Measurements from ENCODE around the gene IGF1R.

Gene IGF1R

DNA sequence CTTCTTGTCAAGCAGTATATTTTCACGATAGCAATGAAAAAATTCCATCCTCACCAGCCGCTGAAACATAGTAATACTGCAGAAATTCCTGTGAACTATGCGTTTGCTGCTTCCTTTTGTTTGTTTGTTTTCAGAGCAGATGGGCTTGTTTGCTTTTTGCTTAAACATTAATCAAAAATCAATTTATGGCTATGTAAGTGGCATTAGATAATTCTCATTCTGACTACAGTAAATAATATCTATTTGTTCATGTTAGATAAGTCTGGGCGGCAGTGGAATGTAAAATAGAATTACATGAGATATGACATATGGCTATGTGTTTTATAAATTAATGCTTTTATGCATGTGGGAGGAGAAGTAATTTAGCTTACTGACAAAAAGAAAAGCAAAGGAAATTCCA, 195.5 kb downstream of the IGF1R start:
- Mint-ChIP-seq H3K36me3 (peaks cover 3% of the 10 kb centered on the region), H3K9me3 (ENCODE audit: low read depth) (no peaks in the 10 kb centered on the region), H3K27ac (peak overlapping the region; percentile 35), H3K4me1 (ENCODE audit: low read depth) (peaks cover 43% of the 10 kb centered on the region), H3K27me3 (no peaks in the 10 kb centered on the region), H3K4me3 (no peak overlapping the region)

DNA sequence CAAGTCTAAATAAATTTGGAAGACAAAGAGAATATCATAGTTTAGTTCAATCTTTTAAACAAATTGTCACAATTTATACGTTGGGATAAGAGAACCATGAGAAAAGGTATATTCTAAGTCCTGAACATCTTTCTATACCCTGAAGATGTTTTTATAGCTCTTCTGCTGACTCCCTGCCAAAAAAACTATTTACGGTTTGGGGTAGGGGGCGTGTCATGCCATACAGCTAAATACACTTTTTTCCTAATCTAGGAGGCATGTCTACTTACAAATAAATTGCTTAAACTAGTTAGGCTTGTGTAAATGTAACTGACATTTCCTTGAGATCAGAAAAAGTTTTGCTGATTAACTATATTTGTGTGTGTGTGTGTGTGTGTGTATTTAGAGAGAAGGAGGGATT, 195.9 kb downstream of the IGF1R start:
- Mint-ChIP-seq H3K36me3 (peaks cover 3% of the 10 kb centered on the region), H3K4me1 (ENCODE audit: low read depth) (peaks cover 43% of the 10 kb centered on the region), H3K4me3 (no peak overlapping the region), H3K9me3 (ENCODE audit: low read depth) (no peaks in the 10 kb centered on the region), H3K27me3 (no peaks in the 10 kb centered on the region), H3K27ac (peak overlapping the region; percentile 35)

GRCh38 chr15:98845138-98845884, 197.0 kb downstream of the IGF1R start:
- H3K4me1 Mint-ChIP-seq (ENCODE audit: low read depth) = peaks cover 47% of the 10 kb centered on the region
- peaks cover 3% of the 10 kb centered on the region for H3K36me3 Mint-ChIP-seq
- no peaks in the 10 kb centered on the region for H3K9me3 Mint-ChIP-seq (ENCODE audit: low read depth)
- peak overlapping the region; percentile 56 for H3K27ac Mint-ChIP-seq
- no peaks in the 10 kb centered on the region for H3K27me3 Mint-ChIP-seq
- H3K4me3 Mint-ChIP-seq = no peak overlapping the region

- no peaks in the 10 kb centered on the region for H3K36me3 Mint-ChIP-seq
- peak overlapping the region; percentile 72 for H3K27ac Mint-ChIP-seq
- peaks cover 56% of the 10 kb centered on the region for H3K4me1 Mint-ChIP-seq (ENCODE audit: low read depth)
- no peaks in the 10 kb centered on the region for H3K27me3 Mint-ChIP-seq
- peak overlapping the region; percentile 95 for H3K4me3 Mint-ChIP-seq
- H3K9me3 Mint-ChIP-seq (ENCODE audit: low read depth) = no peaks in the 10 kb centered on the region
Observed at GRCh38 chr15:98850961-98851572, 202.7 kb downstream of the IGF1R start.

GRCh38 chr15:98853161-98853560, 204.8 kb downstream of the IGF1R start:
- H3K36me3 Mint-ChIP-seq = no peaks in the 10 kb centered on the region
- no peaks in the 10 kb centered on the region for H3K9me3 Mint-ChIP-seq (ENCODE audit: low read depth)
- H3K27ac Mint-ChIP-seq = peak overlapping the region; percentile 88
- no peaks in the 10 kb centered on the region for H3K27me3 Mint-ChIP-seq
- peak overlapping the region; percentile 95 for H3K4me3 Mint-ChIP-seq
- peaks cover 66% of the 10 kb centered on the region for H3K4me1 Mint-ChIP-seq (ENCODE audit: low read depth)

GRCh38 chr15:98853617-98854420, 205.5 kb downstream of the IGF1R start:
- H3K9me3 Mint-ChIP-seq (ENCODE audit: low read depth) = no peaks in the 10 kb centered on the region
- no peaks in the 10 kb centered on the region for H3K27me3 Mint-ChIP-seq
- peak overlapping the region; percentile 88 for H3K27ac Mint-ChIP-seq
- H3K36me3 Mint-ChIP-seq = no peaks in the 10 kb centered on the region
- peak overlapping the region; percentile 95 for H3K4me3 Mint-ChIP-seq
- H3K4me1 Mint-ChIP-seq (ENCODE audit: low read depth) = peaks cover 73% of the 10 kb centered on the region

DNA sequence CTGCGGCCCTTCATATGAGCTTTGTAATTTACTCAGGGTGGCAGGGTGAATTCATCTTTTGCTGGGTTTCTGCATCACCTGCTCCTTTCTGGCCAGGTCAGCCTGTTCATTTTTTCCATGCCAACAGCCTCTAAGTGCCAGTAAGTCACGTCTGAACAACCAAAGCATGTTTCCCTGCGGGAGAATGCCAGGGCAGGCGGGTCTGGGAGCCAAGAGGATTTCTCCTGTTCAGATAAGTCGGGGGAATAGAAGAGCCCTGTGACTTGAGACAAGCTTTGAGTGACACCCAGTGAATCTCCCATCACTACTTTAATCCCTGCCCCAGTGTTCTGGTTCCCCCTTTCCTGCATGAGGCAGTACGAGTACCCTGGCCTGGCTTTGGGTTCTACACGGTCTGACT, 206.2 kb downstream of the IGF1R start:
- no peaks in the 10 kb centered on the region for H3K36me3 Mint-ChIP-seq
- H3K27ac Mint-ChIP-seq = no peak overlapping the region
- no peaks in the 10 kb centered on the region for H3K9me3 Mint-ChIP-seq (ENCODE audit: low read depth)
- H3K4me1 Mint-ChIP-seq (ENCODE audit: low read depth) = peaks cover 78% of the 10 kb centered on the region
- no peaks in the 10 kb centered on the region for H3K27me3 Mint-ChIP-seq
- H3K4me3 Mint-ChIP-seq = no peak overlapping the region

- Mint-ChIP-seq H3K9me3 (ENCODE audit: low read depth) (no peaks in the 10 kb centered on the region), H3K27ac (peak overlapping the region; percentile 75), H3K27me3 (no peaks in the 10 kb centered on the region), H3K4me3 (peak overlapping the region; percentile 13), H3K4me1 (ENCODE audit: low read depth) (peaks cover 77% of the 10 kb centered on the region), H3K36me3 (no peaks in the 10 kb centered on the region)
Observed at GRCh38 chr15:98855067-98855814, 206.9 kb downstream of the IGF1R start.

GRCh38 chr15:98855815-98856531, 207.6 kb downstream of the IGF1R start:
- H3K4me1 Mint-ChIP-seq (ENCODE audit: low read depth) = peaks cover 77% of the 10 kb centered on the region
- no peaks in the 10 kb centered on the region for H3K9me3 Mint-ChIP-seq (ENCODE audit: low read depth)
- no peak overlapping the region for H3K27ac Mint-ChIP-seq
- H3K4me3 Mint-ChIP-seq = no peak overlapping the region
- no peaks in the 10 kb centered on the region for H3K36me3 Mint-ChIP-seq
- H3K27me3 Mint-ChIP-seq = no peaks in the 10 kb centered on the region

GRCh38 chr15:98856532-98856907, 208.2 kb downstream of the IGF1R start:
- Mint-ChIP-seq H3K9me3 (ENCODE audit: low read depth) (no peaks in the 10 kb centered on the region), H3K27ac (no peak overlapping the region)

DNA sequence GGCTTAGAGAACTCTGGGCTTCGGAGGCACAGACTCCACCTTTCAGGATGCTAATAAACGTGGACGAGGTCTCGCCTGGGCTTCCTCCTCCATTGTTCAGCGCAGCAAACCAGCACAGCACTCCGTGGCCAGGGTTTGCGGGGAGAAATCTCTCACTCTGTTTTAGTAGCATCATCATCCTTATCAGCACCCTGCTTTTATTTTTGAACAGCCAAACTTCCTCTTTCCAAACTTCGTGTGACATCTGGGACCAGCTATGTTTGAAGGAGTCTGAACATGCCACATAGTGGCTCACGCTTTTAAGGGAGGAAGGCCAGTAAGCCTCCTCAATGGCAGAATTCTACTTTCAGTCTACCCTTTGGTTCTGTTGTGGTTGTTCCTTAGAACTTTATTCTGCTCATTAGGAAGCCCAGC, 210.3 kb downstream of the IGF1R start:
- H3K27ac Mint-ChIP-seq = peak overlapping the region; percentile 66
- H3K9me3 Mint-ChIP-seq (ENCODE audit: low read depth) = no peaks in the 10 kb centered on the region
- peak overlapping the region; percentile 44 for H3K4me3 Mint-ChIP-seq
- H3K27me3 Mint-ChIP-seq = no peaks in the 10 kb centered on the region
- peaks cover 74% of the 10 kb centered on the region for H3K4me1 Mint-ChIP-seq (ENCODE audit: low read depth)
- no peaks in the 10 kb centered on the region for H3K36me3 Mint-ChIP-seq

More at GRCh38 chr15:98856532-98856907, 208.2 kb downstream of the IGF1R start:
- Mint-ChIP-seq H3K4me1 (ENCODE audit: low read depth) (peaks cover 77% of the 10 kb centered on the region), H3K4me3 (no peak overlapping the region), H3K36me3 (no peaks in the 10 kb centered on the region), H3K27me3 (no peaks in the 10 kb centered on the region)

DNA sequence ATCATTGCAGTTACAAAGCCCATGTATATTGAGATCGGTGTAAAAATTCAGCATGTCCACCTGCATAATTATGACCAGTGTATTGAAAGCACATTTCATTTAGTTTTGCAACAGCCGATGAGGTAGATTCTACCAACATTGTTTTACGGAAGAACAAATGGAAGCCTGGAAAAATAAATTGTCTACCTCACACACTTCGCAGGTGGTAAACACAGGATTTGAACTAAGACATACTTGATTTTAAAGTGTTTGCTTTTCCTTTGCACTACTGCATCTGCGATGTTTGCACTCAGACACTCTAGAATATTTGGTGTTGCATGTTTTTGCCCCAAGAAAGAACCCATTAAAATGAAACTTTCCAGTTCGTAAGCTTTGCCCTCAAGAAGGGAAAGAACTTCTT, 210.8 kb downstream of the IGF1R start:
- H3K4me1 Mint-ChIP-seq (ENCODE audit: low read depth) = peaks cover 70% of the 10 kb centered on the region
- no peaks in the 10 kb centered on the region for H3K27me3 Mint-ChIP-seq
- H3K36me3 Mint-ChIP-seq = no peaks in the 10 kb centered on the region
- no peak overlapping the region for H3K4me3 Mint-ChIP-seq
- no peaks in the 10 kb centered on the region for H3K9me3 Mint-ChIP-seq (ENCODE audit: low read depth)
- H3K27ac Mint-ChIP-seq = peak overlapping the region; percentile 66

DNA sequence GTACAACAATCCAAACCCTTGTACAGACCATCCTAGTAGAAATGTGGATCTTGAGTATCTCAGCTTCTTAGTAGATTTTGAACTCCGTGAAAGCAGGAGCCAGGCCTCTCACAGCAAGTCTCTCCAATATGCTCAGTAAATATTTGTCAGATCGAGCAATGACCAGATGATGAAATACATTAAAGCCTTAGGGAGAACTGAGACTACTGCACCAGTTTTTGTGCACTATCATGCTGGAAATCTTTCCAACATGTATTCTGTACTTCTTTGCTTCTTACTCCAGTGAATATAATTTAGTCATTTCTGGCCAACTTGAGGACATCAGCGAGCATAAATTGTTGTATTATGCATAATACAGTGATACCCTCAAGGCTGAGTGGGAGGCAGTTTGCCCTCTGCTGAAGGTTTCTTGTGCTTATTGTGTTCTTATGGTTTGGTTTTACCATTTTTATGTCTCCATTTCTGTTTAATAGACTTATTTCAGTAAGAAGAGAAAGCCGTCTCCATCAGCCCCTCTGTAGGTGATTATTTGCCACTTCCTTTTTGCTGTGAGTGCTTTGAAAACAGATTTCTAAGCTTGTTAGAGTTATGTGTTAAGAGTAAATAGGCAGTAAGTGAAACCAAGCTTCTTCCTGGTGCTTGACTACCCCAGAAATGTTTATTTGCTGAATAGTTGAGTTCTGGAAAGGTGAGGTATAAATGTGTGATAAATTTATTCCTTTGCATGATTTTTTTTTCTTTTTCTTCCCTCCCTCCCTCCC, 212.1 kb downstream of the IGF1R start:
- no peak overlapping the region for H3K4me3 Mint-ChIP-seq
- peak overlapping the region; percentile 77 for H3K27ac Mint-ChIP-seq
- no peaks in the 10 kb centered on the region for H3K9me3 Mint-ChIP-seq (ENCODE audit: low read depth)
- peaks cover 67% of the 10 kb centered on the region for H3K4me1 Mint-ChIP-seq (ENCODE audit: low read depth)
- H3K27me3 Mint-ChIP-seq = no peaks in the 10 kb centered on the region
- H3K36me3 Mint-ChIP-seq = peaks cover 3% of the 10 kb centered on the region
